ENCODE measurements around the gene SLC25A20.

DNA sequence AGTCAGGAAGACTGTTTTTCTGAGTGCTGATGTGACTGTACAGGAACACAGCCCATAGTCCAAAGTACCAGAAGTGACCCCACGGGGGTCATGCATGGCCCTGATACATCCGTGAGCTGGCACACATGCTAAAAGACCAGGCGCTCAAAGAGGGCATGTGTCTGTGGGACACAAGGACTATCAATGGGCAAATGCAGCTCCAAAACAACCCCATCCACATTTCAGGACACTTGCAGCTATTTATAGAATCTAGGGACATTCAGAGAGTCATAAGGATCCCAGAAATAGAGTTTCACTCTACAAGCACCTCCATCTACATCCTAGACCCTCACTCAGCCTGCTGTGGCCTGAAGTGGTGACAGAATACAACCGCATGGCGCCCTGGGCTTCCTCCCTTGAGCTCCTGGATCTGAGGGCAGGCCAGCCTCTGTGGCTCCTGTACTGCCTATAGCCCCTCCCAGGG is 17.0 kb downstream of the SLC25A20 start:
- TF ChIP-seq ZNF274 (IDR thresholded peaks at IDR 0.05; ENCODE audit: low read depth, low read length) (no peak), YY1 (IDR thresholded peaks at IDR 0.05; ENCODE audit: insufficient read depth, insufficient read length) (no peak)
